ENCODE results near the gene RNU1-2. TPM values are rescaled to one million over a fixed set of nuclear protein-coding genes. Genes with fewer than 3 reads are reported as not detected.

The RNU1-2 gene
- total and polyA plus RNA-seq, 2 of the 8 experiments (the other 6 are each of a cell fraction or from before 2014, with no cell fraction given), result 145 to 1,303 TPM

DNA sequence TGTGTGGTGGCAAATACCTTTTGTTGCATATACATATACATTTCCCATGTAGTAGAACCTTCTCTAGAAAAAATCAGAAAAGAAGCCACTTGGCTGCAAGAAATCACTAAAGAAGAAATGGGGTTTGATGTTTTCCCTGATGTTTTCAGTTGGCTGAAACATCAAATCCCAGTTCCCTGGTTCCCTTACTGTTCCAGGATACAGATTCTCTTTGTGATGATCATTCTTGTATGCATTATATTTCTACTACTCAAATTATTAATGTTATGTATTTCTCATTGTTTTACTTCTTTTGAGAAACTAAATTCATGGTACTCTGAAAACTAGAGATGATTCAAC, 7.6 kb downstream of the RNU1-2 start (continued):
- TF ChIP-seq ATF3 (IDR thresholded peaks at IDR 0.05; ENCODE audit: insufficient read depth, low read depth, low read length), result no peak

Data from H1 (cell line).